IMR-90 (cell line): ENCODE measurements around the gene CUTA. TPM values are rescaled to one million over a fixed set of nuclear protein-coding genes. Genes with fewer than 3 reads are reported as not detected.

ENCODE experiments used
- ATAC-seq: fragments of 200-7000 bp; cut with Tn5 transposase; 2 replicates; pipeline ENCODE4 v1.9.1; 2020; ENCODE audit warnings: low read depth, mild to moderate bottlenecking, moderate library complexity
- BruUV-seq: library from RNA; stranded (reverse); fragments of 400-500 nt; replicated peaks from 2 replicates; lab custom pipeline; 2021; lab: Mats Ljungman, UMichigan
- CTCF ChIA-PET: fragments of 300-600 bp; formaldehyde crosslinking; extraction: SDS; loops from one replicate; lab custom pipeline; 2021; ENCODE audit warnings: antibody characterized with exemption; lab: Yijun Ruan, JAX
- POLR2A ChIA-PET: fragments of 300-600 bp; sonication (Branson Sonifier 250); formaldehyde crosslinking; loops from one replicate; lab custom pipeline; 2022; ENCODE audit warnings: antibody characterized with exemption; ENCODE audit not compliant: unreplicated experiment; lab: Charles Lee
- DNase-seq: peaks from one replicate; pipeline ENCODE4 v3.0.0; 2013
- H2AFZ ChIP-seq: replicated peaks from 2 replicates; pipeline ENCODE3; 2013; ENCODE audit warnings: low read length, mild to moderate bottlenecking; ENCODE audit not compliant: poor library complexity
- H2AK5ac ChIP-seq: 2 replicates; pipeline ENCODE4 v1.6.1; 2013; ENCODE audit warnings: low read depth, low read length, inconsistent platforms
- H2AK9ac ChIP-seq: replicated peaks from 2 replicates; pipeline ENCODE3; 2013; ENCODE audit warnings: mild to moderate bottlenecking, low read depth, low read length, moderate library complexity; ENCODE audit not compliant: poor library complexity
- H2BK120ac ChIP-seq: 2 replicates; pipeline ENCODE4 v1.6.1; 2013; ENCODE audit warnings: low read depth, low read length, inconsistent platforms
- H2BK15ac ChIP-seq: 3 replicates; pipeline ENCODE4 v1.6.1; 2013; ENCODE audit warnings: low read depth, low read length, inconsistent platforms
- H2BK20ac ChIP-seq: 2 replicates; pipeline ENCODE4 v1.6.1; 2013; ENCODE audit warnings: low read depth, mild to moderate bottlenecking, inconsistent platforms, low read length, moderate library complexity
- H2BK5ac ChIP-seq: 2 replicates; pipeline ENCODE4 v1.6.1; 2013; ENCODE audit warnings: mild to moderate bottlenecking, low read depth, low read length, inconsistent platforms; ENCODE audit not compliant: poor library complexity, severe bottlenecking
- H3K14ac ChIP-seq: replicated peaks from 2 replicates; pipeline ENCODE4 v1.6.1; 2013; ENCODE audit warnings: low read depth, low read length, inconsistent platforms
- H3K18ac ChIP-seq: 2 replicates; pipeline ENCODE4 v1.6.1; 2013; ENCODE audit warnings: low read depth, low read length, control low read depth
- H3K23ac ChIP-seq: 2 replicates; pipeline ENCODE4 v1.6.1; 2013; ENCODE audit warnings: low read depth, low read length, inconsistent platforms
- H3K27ac ChIP-seq: 2 replicates; pipeline ENCODE4 v1.5.1; 2013; ENCODE audit warnings: mild to moderate bottlenecking, control low read depth, low read length; ENCODE audit not compliant: insufficient read depth
- H3K27me3 ChIP-seq: 2 replicates; pipeline ENCODE4 v1.6.1; 2013; ENCODE audit warnings: low read length; ENCODE audit not compliant: control insufficient read depth, insufficient read depth
- H3K36me3 ChIP-seq: 2 replicates; pipeline ENCODE4 v1.6.1; 2013; ENCODE audit warnings: low read length, mixed read lengths; ENCODE audit not compliant: control insufficient read depth, insufficient read depth
- H3K4ac ChIP-seq: 2 replicates; pipeline ENCODE4 v1.6.1; 2013; ENCODE audit warnings: low read depth, low read length, inconsistent platforms
- H3K4me1 ChIP-seq: 2 replicates; pipeline ENCODE4 v1.6.1; 2013; ENCODE audit warnings: low read length, mixed read lengths; ENCODE audit not compliant: control insufficient read depth, insufficient read depth
- H3K4me2 ChIP-seq: 2 replicates; pipeline ENCODE4 v1.6.1; 2013; ENCODE audit warnings: low read depth, mild to moderate bottlenecking, control low read depth, low read length, moderate library complexity
- H3K4me3 ChIP-seq: 2 replicates; pipeline ENCODE4 v1.5.1; 2013; ENCODE audit warnings: low read depth, mild to moderate bottlenecking, control low read depth, low read length, moderate library complexity; ENCODE audit not compliant: insufficient read depth
- H3K56ac ChIP-seq: 2 replicates; pipeline ENCODE4 v1.6.1; 2013; ENCODE audit warnings: low read length, inconsistent platforms; ENCODE audit not compliant: insufficient read depth; ENCODE audit errors: extremely low read depth
- H3K79me1 ChIP-seq, 2 experiments: 2 replicates each; pipeline ENCODE4 v1.6.1; 2013; ENCODE audit warnings: low read length in 2 of 2, inconsistent platforms in 1 of 2, low read depth in 1 of 2
- H3K9ac ChIP-seq: 2 replicates; pipeline ENCODE4 v1.6.1; 2013; ENCODE audit warnings: low read depth, low read length, control low read depth
- H3K9me1 ChIP-seq: 2 replicates; pipeline ENCODE4 v1.6.1; 2013; ENCODE audit warnings: low read length, inconsistent platforms; ENCODE audit not compliant: insufficient read depth
- H3K9me3 ChIP-seq: 2 replicates; pipeline ENCODE4 v1.6.1; 2013; ENCODE audit warnings: low read length; ENCODE audit not compliant: control insufficient read depth, insufficient read depth
- H4K20me1 ChIP-seq: 2 replicates; pipeline ENCODE4 v1.6.1; 2013; ENCODE audit warnings: low read length, inconsistent platforms; ENCODE audit not compliant: insufficient read depth
- H4K5ac ChIP-seq: 2 replicates; pipeline ENCODE4 v1.6.1; 2013; ENCODE audit warnings: mild to moderate bottlenecking, low read depth, low read length, control low read depth
- H4K8ac ChIP-seq, 2 experiments: 2 replicates each; pipeline ENCODE4 v1.6.1; 2013; ENCODE audit warnings: low read depth in 2 of 2, low read length in 2 of 2, control low read depth in 1 of 2, inconsistent platforms in 1 of 2
- H4K91ac ChIP-seq: 2 replicates; pipeline ENCODE4 v1.6.1; 2013; ENCODE audit warnings: low read depth, low read length, inconsistent platforms; ENCODE audit not compliant: insufficient read depth
- BHLHE40 ChIP-seq: fragments of 150-350 bp; IDR thresholded peaks from 2 replicates; pipeline ENCODE4 v1.6.1; 2016; ENCODE audit warnings: mild to moderate bottlenecking, low read depth, low read length
- CEBPB ChIP-seq: IDR thresholded peaks from 2 replicates; pipeline ENCODE4 v1.6.1; 2012; ENCODE audit warnings: low read depth, low read length, improper control_type of control experiment
- CHD1 ChIP-seq: IDR thresholded peaks from 2 replicates; pipeline ENCODE4 v1.6.1; 2012; ENCODE audit warnings: low read depth, low read length, improper control_type of control experiment
- CTCF ChIP-seq: conservative IDR thresholded peaks from 2 replicates; pipeline ENCODE4 v1.5.1; 2012; ENCODE audit warnings: mild to moderate bottlenecking, low read depth, low read length, improper control_type of control experiment
- ELK1 ChIP-seq: fragments of 150-350 bp; IDR thresholded peaks from 2 replicates; pipeline ENCODE4 v1.6.1; 2016; ENCODE audit warnings: low read depth, mild to moderate bottlenecking, low read length, moderate library complexity, borderline replicate concordance
- FOS ChIP-seq: fragments of 150-350 bp; IDR thresholded peaks from 2 replicates; pipeline ENCODE4 v1.6.1; 2016; ENCODE audit warnings: low read depth, low read length
- MAFK ChIP-seq: IDR thresholded peaks from 2 replicates; pipeline ENCODE4 v1.6.1; 2012; ENCODE audit warnings: low read depth, low read length, improper control_type of control experiment
- MAZ ChIP-seq: IDR thresholded peaks from 2 replicates; pipeline ENCODE4 v1.6.1; 2012; ENCODE audit warnings: low read depth, mild to moderate bottlenecking, low read length, improper control_type of control experiment, moderate library complexity, borderline replicate concordance
- MXI1 ChIP-seq: IDR thresholded peaks from 2 replicates; pipeline ENCODE4 v1.6.1; 2012; ENCODE audit warnings: low read depth, mild to moderate bottlenecking, low read length, moderate library complexity, borderline replicate concordance
- NFE2L2 ChIP-seq: fragments of 150-350 bp; IDR thresholded peaks from 2 replicates; pipeline ENCODE4 v1.6.1; 2016; ENCODE audit warnings: low read depth, mild to moderate bottlenecking, low read length
- POLR2A ChIP-seq: IDR thresholded peaks from 2 replicates; pipeline ENCODE4 v1.6.1; 2012; ENCODE audit warnings: mild to moderate bottlenecking, low read depth, low read length
- RAD21 ChIP-seq: IDR thresholded peaks from 2 replicates; pipeline ENCODE4 v1.6.1; 2012; ENCODE audit warnings: low read length, improper control_type of control experiment
- RCOR1 ChIP-seq: IDR thresholded peaks from 2 replicates; pipeline ENCODE4 v1.6.1; 2012; ENCODE audit warnings: mild to moderate bottlenecking, low read length, improper control_type of control experiment; ENCODE audit not compliant: insufficient replicate concordance
- RFX5 ChIP-seq: IDR thresholded peaks from 2 replicates; pipeline ENCODE4 v1.8.0; 2012; ENCODE audit warnings: low read depth, mild to moderate bottlenecking, low read length, moderate library complexity
- SMC3 ChIP-seq: fragments of 150-350 bp; IDR thresholded peaks from 2 replicates; pipeline ENCODE4 v1.6.1; 2016; ENCODE audit warnings: low read depth, mild to moderate bottlenecking, antibody characterized with exemption, low read length, moderate library complexity
- USF2 ChIP-seq: fragments of 150-350 bp; IDR thresholded peaks from 2 replicates; pipeline ENCODE4 v1.6.1; 2017; ENCODE audit warnings: mild to moderate bottlenecking, antibody characterized with exemption, low read length, low read depth
- WGBS, 2 experiments: methylation state at CpG; one replicate each; pipeline versions ENCODE4 v1.1.5 to v1.1.7; 2013; ENCODE audit warnings: missing lambda C conversion rate in 2 of 2; ENCODE audit not compliant: insufficient read length in 1 of 2; ENCODE audit errors: extremely low coverage in 2 of 2; 5-methylcytosine and 5-hydroxymethylcytosine counted together
- dilution Hi-C: fragments of 300-500 bp; cut with HindIII; formaldehyde crosslinking; loops from one replicate; pipeline ENCODE4 v1.14.3; 2018; ENCODE audit warnings: low sequenced_read_pairs; ENCODE audit not compliant: unreplicated experiment
- in situ Hi-C: fragments of 300-500 bp; cut with MboI; formaldehyde crosslinking; loops from 3 replicates; pipeline ENCODE4 v1.14.3; 2019; ENCODE audit warnings: low sequenced_read_pairs, inconsistent platforms, mixed read lengths
- intact Hi-C: fragments of 100-400 bp; cut with micrococcal nuclease; formaldehyde crosslinking; loops from 2 replicates; pipeline ENCODE4 v1.10.0; 2022
- polyA plus RNA-seq, 3 experiments: library from polyadenylated mRNA; depleted of rRNA; stranded (reverse); fragments of >200 nt; gene quantifications; 2 replicates each; pipeline ENCODE4 v1.2.3, GENCODE V29; 2012; ENCODE audit warnings: low replicate concordance in 1 of 3
- total RNA-seq: library from RNA; depleted of rRNA; stranded (reverse); fragments of >200 nt; gene quantifications from 2 replicates; pipeline ENCODE4 v1.2.3, GENCODE V29; 2012

Gene CUTA
- total and polyA plus RNA-seq, 2 of the 4 experiments (the other 2 are of a cell fraction), result 136 to 427 TPM

DNA sequence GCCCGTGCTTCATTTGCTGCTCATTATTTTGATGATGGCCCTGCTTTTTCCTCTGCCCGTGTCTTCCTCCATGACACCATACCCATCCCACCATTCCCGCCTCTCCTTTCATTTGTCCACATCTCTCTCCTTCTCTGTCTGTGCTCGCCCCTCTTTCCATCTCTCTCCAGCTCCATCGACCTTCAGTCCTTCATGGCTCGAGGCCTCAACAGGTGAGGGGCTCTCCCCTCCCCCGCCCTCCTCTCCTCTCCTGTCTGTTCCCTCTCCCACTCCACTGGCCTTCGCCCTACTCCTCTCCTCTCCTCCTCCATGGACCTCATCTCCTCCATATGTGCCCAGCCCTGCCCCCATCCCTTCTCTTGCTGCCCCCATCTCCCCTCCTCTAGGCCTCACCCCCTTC lies 24.4 kb upstream of the CUTA start:
- Histone ChIP-seq H4K91ac (no peak overlapping the region), H3K18ac (no peak overlapping the region), H3K27me3 (no peaks in the 10 kb centered on the region), H3K27ac (no peak overlapping the region), H3K4ac (no peak overlapping the region), H3K4me2 (no peak overlapping the region), H2BK5ac (no peak overlapping the region), H2BK20ac (no peak overlapping the region), H3K36me3 (peaks cover 71% of the 10 kb centered on the region), H3K9ac (no peak overlapping the region), H3K9me1 (no peaks in the 10 kb centered on the region; the same call in 1 of the 2 replicates), H3K14ac (no peak overlapping the region), H2AK5ac (no peak overlapping the region), H2BK120ac (no peak overlapping the region), H4K8ac (no peak overlapping the region), H3K56ac (no peak overlapping the region), H2BK15ac (no peak overlapping the region), H3K4me1 (no peaks in the 10 kb centered on the region), H4K5ac (no peak overlapping the region), H3K9me3 (no peaks in the 10 kb centered on the region), H3K23ac (no peak overlapping the region), H4K20me1 (no peaks in the 10 kb centered on the region), H2AFZ (no peak overlapping the region), H2AK9ac (no peak overlapping the region), H3K4me3 (no peak overlapping the region), H3K79me1 (peaks cover 0 to 9% of the 10 kb centered on the region in 2 experiments; a peak in 2 of 4 replicates)
- 90% methylated on average over 2 of the region's 8 CpGs; no CpG with 5 or more reads in 1 of the 2 experiments for WGBS, 2 experiments
- no peak for TF ChIP-seq MAZ
- no peak for TF ChIP-seq POLR2A
- TF ChIP-seq CEBPB, result no peak
- no peak for TF ChIP-seq MAFK
- no peak for TF ChIP-seq RCOR1
- no peak for TF ChIP-seq RFX5
- TF ChIP-seq BHLHE40, result no peak
- no peak for TF ChIP-seq MXI1
- no peak for TF ChIP-seq CHD1
- TF ChIP-seq FOS, result no peak
- no peak for TF ChIP-seq NFE2L2
- TF ChIP-seq CTCF, result no peak
- no peak for TF ChIP-seq ELK1
- TF ChIP-seq RAD21, result no peak
- no peak for TF ChIP-seq SMC3
- TF ChIP-seq USF2, result no peak
- in situ Hi-C loops, result no loop called here
- DNase-seq, result no peak
- dilution Hi-C loops, result no loop called here
- ATAC-seq, result no peak
- BruUV-seq, result no TSS peak
- ChIA-PET CTCF (no interaction called here), POLR2A (no interaction called here)
- intact Hi-C loops, result no loop called here
